ENCODE measurements around the gene TTC38.

Gene TTC38

GRCh38 chr22:46280063-46280817 is 12.4 kb downstream of the TTC38 start:
- TF ChIP-seq CTCF (IDR thresholded peaks at IDR 0.05; ENCODE audit: control extremely low read depth, extremely low read depth, low read depth, missing control alignments) = no peak
- ChIA-PET CTCF (interaction anchor here (0.9 to 1.6 kb wide), 4 partner anchors 15 to 116 kb away, joined by 3 to 4 read pairs (median 3); no protein-coding TSS in a partner anchor), POLR2A (interaction anchor here (0.5 kb wide), 1 partner anchor 13 kb away, joined by 3 read pairs; the partner anchor contains the start of gene TTC38)
- DNase-seq (ENCODE audit: extremely low spot score) = no peak

- ChIA-PET CTCF (interaction anchor here (0.9 to 1.6 kb wide), 4 partner anchors 14 to 117 kb away, joined by 3 to 4 read pairs (median 3); no protein-coding TSS in a partner anchor), POLR2A (interaction anchor here (0.5 kb wide), 1 partner anchor 13 kb away, joined by 3 read pairs; the partner anchor contains the start of gene TTC38)
- no peak for TF ChIP-seq CTCF (IDR thresholded peaks at IDR 0.05; ENCODE audit: control extremely low read depth, extremely low read depth, low read depth, missing control alignments)
- no peak for DNase-seq (ENCODE audit: extremely low spot score)
Observed at GRCh38 chr22:46280999-46281623, 13.3 kb downstream of the TTC38 start.

- no peak for DNase-seq (ENCODE audit: extremely low spot score)
- ChIA-PET CTCF (no interaction called here), POLR2A (no interaction called here)
- TF ChIP-seq CTCF (IDR thresholded peaks at IDR 0.05; ENCODE audit: control extremely low read depth, extremely low read depth, low read depth, missing control alignments) = no peak
Observed at GRCh38 chr22:46281866-46282678, 14.3 kb downstream of the TTC38 start.

- CTCF ChIA-PET = interaction anchor here (1.0 kb wide), 1 partner anchor 252 kb away, joined by 3 read pairs; no protein-coding TSS in a partner anchor
- DNase-seq (ENCODE audit: extremely low spot score) = no peak
- no peak for TF ChIP-seq CTCF (IDR thresholded peaks at IDR 0.05; ENCODE audit: control extremely low read depth, extremely low read depth, low read depth, missing control alignments)
- POLR2A ChIA-PET = interaction anchor here (0.7 kb wide), 2 partner anchors 14 to 17 kb away, joined by 3 to 4 read pairs; no protein-coding TSS in a partner anchor
Observed at GRCh38 chr22:46286006-46286405, 18.2 kb downstream of the TTC38 start.

GRCh38 chr22:46286941-46287872 is 19.4 kb downstream of the TTC38 start:
- DNase-seq (ENCODE audit: extremely low spot score) = no peak
- ChIA-PET POLR2A (interaction anchor here (0.9 kb wide), 1 partner anchor 9 kb away, joined by 3 read pairs; the partner anchor contains the start of gene GTSE1), CTCF (interaction anchor here (1.0 to 2.1 kb wide), 3 partner anchors 9 to 253 kb away, joined by 3 to 10 read pairs (median 4); no protein-coding TSS in a partner anchor)
- no peak for TF ChIP-seq CTCF (IDR thresholded peaks at IDR 0.05; ENCODE audit: control extremely low read depth, extremely low read depth, low read depth, missing control alignments)

Measured in GM10248 (cell line).